Activated CD4-positive, alpha-beta T cell treated with anti-CD3 and anti-CD28 coated beads, Interleukin-2, amount 50 U/mL, for 1 hour (primary cell): Measurements from ENCODE around the gene RSAD1.

Source experiments
- DNase-seq: peaks from one replicate; pipeline ENCODE4 v3.0.0-alpha.2; 2020

RSAD1 gene

DNA sequence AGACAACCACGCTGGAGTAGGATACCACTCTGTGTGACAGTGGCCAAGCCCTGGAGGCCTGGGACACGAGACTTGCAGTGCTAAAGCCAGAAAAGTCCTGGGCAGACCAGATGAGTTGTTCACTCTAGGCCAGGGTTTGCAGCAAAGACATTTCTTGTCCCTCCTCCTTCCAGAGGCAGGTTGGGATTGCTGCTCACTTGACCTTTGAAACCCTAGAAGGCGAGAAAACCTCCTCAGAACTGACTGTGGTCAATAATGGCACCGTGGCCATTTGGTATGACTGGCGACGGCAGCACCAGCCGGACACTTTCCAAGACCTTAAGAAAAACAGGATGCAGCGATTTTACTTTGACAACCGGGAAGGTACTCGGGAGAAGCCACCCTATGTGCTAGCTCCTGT, 44.1 kb downstream of the RSAD1 start:
- no peak for DNase-seq

DNA sequence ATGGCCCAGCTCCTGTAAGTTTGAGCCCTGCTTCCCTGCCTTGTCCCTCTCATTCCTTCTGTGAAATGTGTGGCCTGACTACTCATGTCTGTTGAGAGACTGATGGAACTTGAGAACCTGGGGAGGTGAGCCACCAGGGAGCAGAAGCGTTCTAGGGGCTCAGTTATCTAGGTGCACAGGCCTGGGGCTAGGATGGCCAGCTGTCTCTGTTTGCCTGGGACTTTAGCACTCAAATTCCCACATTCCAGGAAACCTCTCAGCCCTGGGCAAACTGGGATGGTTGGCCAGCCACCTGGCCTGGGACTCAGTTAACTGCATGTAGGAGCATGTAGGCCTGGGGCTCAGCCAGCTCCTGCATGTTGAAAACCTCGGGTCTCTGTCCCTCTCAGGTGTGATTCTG, 44.5 kb downstream of the RSAD1 start:
- no peak for DNase-seq

DNA sequence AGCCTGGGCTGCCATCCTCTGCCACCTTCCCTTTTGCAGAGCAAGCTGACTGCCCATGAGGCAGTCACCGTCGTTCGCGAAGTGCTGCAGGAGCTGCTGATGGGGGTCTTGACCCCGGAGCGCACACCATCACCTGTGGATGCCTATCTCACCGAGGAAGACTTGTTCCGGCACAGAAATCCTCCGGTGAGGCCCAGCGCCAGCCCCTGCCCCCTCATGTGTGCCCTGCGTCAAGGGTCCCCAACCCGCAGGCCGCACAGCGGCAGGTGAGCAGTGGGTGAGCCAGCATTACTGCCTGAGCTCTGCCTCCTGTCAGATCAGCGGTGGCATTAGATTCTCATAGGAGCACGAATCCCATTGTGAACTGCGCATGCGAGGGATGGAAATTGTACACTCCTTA, 46.2 kb downstream of the RSAD1 start:
- no peak for DNase-seq

DNA sequence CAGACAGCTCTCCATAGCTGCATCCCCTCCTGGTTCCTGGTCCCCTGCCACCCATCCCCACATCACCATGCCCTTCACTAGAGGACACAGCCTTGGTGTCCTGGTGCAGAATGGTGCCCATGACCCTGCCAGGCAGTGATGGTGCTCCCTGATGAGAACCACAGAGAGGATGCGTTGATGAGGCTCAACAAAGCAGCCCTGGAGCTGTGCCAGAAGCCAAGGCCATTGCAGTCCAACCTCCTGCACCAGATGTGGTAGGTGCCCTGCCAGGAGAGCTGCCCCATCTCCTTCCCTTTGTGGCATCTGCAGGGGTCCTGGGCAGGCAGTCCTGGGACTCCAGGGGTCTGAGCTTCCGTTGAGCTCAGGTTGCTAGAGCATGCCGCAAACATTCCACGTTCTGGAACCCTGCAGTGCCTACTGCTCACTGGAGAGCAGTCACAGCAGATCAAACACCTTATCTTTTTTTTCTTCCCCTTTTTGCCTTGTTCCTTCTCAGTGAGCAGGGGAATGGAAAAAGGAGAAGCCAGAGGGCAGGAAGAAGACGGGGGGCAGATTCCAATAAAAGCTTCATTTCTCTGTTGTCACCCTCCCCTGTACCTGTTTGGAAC, 48.6 kb downstream of the RSAD1 start:
- DNase-seq, result no peak

DNA sequence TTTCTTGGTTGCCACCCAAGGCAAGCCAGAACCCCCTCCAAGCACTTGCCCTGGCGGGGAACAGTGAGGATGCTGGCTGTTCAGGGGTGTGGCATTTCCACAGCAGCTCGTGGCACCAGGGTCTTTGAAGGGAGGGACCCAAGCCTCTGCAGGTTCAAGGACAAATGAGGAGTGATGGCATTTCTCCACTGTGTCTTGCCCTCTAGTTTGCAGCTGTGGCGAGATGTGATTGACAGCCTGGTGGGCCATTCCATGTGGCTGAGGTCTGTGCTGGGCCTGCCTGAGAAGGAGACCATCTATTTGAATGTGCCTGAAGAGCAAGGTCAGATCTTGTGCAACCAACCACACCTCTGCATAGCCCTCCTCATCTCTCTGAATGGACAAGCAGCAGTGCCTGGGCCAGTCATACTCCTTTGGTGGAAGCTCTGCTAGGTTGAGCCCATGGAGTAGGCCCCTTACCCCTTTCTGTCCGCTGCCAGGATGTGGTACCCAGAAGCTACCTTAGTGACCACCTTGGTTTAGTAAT, 49.4 kb downstream of the RSAD1 start:
- DNase-seq, result no peak

DNA sequence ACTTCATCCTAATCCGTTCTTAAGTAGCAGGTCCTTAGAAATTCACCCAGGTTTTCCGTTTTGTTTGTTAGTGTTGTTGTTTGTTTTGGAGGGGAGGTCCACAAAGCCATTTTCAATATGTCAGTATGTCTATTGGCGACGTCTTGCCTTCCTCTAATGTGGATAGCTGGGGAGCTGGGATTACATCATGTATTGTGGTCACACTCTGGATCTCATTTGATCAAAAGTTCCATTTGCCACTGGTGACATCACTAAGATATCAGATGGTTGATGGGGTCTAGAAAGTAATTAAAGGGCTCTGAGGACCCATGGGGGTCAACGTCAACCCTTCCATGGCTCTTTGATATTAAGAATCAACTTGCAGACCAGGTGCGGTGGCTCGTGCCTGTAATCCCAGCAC, 51.2 kb downstream of the RSAD1 start:
- DNase-seq, result no peak

DNA sequence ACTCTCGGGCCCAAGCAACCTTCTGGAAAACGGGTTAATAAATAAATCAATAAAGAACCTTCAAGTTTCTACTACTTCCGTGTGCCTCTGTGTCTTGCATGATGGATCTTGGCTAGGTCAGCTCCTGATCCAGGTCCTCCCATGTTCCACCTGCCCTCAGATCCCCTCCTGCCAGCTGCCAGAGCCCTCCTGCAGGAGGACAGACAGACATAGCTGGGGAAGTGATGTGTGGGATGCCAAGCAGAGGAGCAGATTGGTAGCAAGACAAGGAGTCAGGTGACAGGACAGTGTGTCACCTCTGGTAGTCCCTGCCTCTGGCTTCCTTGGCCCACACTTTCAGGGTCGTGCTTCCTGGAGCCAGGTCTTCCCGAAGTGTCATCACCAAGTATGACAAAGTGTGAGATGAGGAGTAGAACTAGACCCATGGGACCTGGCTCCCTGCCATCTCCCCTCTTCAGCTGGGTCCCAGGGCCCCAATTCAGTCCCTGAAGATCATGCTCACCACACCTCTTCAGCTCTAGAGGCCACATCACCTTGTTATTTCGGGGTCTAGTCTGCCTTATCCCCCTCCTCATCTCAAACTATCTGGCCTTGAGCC, 52.9 kb downstream of the RSAD1 start:
- no peak for DNase-seq

DNA sequence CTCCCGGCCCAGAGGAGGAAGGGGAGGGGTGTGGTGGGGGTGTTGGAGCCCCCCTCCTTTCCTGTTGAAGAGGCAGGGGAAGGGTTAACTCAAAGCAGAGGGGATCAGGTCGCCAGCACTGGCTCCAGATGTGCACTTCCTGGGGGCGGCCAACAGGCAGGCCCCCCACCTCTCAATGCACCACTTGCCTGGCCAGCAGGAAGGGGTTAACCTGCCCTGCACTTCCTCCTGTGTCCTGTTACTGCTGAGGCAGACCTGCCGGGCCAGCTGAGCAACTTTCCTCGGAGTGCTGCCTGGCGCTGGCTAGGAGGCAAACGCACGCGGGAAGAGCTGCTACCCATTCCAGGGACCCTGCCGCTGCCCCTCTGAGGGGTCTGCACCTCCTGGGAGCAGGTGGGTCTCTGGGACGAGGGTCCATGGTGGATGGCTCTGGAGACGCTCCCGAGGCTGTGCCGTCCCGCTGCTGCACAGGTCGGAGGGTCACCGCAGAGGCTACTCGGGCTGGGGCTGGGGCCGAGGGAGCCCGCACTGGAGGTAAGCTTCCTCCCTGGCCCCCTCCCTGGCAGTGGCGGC, 53.9 kb downstream of the RSAD1 start, which contains the start of gene EPN3:
TSS of gene EPN3 (plus strand) at position 284 of the 573 bp plus-strand sequence. CDS start 3,822 bp downstream, outside the sequence.
- DNase-seq, result no peak

DNA sequence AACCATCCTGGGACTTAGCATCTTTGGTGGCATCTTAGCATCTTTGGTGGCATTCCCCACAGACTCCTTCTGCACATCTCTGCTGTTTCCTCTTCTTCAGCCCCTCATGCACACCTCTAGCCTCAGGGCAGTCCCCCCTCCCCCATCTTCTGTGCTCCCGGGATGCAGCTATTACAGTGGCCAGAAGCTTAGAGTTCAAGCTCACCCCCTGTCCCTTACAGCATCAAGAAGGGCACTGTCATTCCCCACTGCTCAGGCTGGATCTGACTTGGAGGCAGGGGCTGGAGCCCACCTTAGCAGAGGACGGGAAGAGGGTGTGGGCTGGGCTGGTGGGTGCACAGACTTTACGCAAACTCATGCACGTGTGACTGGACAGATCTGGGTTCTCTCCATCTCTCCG, 54.5 kb downstream of the RSAD1 start:
- DNase-seq, result no peak

DNA sequence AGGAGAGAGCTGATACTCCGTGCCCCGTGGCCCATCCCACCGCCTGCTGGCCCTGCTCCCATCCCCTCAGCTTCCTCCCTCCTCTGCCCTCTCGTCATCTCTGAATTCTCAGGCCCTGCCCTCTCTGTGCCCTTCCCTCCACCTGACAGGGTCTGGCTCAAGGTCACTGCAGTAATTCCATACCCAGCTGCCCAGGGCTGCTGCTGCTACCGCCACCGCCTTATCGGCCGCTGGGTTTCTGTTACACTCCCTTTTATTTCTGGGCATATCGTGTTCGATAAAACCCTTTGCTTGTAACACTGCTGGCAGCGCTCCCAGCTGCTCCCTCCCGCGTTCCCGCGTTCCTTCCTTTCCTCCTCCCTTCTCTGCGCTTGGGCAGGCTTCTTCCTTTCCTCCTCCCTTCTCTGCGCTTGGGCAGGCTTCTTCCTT, 55.1 kb downstream of the RSAD1 start:
- DNase-seq, result no peak

DNA sequence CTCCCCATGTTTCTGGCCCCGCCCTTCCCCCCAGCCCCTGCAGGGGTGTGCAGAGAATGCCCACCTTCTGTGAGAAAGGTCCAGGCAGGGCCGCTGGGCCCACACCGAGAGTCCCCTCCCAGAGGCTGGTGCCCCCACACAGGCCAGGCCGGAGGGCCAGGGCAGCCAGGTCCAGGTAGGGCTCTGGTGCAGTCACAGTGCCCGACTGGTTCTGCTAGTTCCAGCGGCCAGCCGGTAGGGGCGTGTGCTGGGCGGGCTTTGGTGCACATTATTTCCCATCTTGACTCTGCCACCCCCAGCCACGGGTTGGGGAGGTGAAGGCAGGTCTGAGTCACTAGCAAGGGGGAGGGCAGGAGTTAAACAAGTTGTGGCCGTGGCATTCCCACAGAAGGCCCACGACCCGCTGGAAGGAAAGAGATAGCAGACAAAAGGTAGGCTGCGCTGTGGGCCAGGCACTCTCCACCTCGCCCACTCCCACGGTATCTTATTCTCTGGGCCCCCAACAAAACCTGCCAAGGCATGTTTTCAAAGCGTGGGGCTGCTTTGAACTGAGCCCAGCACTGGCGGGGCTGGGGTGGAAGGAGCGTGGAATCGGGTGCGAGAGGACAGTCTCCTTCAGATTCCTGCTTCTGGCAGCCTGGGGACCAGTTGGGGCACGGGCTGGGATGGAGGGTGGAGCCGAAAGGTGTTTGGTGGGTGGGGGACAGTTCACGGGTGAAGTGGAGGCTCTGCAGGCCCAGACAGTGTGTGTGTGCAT, 55.7 kb downstream of the RSAD1 start:
- DNase-seq, result no peak

DNA sequence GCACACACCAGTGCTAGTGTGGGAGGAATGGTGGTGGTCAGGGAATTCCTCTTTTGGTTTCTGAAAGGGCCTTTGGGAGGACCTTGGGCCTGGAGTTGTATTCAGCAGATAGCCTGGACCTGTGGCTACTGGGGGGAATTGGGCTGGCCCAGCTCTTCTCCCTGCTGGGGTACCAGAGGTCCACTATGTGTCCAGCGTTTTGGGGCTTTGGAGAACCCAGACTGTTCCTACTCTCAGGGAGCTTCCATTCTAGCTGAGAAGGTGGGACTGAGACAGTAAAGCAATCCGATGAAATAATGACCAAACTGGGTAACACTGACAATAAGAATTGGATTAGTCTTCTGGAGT, 56.3 kb downstream of the RSAD1 start:
- DNase-seq, result no peak

DNA sequence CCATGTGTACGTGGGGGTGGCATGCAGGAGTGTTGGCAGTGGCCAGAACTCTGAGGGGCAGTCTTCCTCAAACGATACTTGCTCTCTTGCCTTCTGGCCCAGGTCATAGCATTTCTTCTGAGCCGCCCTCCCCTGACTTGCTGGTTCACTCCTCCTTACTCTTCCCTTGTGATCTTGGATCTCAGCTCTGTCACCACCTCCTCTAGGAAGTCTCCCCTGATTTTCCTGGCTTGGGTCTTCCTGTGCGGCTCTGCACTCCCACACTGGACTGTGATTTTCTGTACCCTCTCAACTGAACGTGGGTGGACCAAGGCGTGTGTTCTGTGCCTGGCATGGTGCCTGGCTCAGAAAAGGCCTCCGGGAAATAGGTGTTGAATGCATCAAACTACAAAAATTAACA, 56.7 kb downstream of the RSAD1 start:
- no peak for DNase-seq
